HG03521 (cell line): ENCODE data around the gene ZNF570.

Experiments used
- ATAC-seq: cut with Tn5 transposase; IDR thresholded peaks from one replicate; pipeline ENCODE4 v1.9.1; 2021; ENCODE audit warnings: mild to moderate bottlenecking, moderate library complexity; ENCODE audit not compliant: unreplicated experiment

ZNF570 gene

DNA sequence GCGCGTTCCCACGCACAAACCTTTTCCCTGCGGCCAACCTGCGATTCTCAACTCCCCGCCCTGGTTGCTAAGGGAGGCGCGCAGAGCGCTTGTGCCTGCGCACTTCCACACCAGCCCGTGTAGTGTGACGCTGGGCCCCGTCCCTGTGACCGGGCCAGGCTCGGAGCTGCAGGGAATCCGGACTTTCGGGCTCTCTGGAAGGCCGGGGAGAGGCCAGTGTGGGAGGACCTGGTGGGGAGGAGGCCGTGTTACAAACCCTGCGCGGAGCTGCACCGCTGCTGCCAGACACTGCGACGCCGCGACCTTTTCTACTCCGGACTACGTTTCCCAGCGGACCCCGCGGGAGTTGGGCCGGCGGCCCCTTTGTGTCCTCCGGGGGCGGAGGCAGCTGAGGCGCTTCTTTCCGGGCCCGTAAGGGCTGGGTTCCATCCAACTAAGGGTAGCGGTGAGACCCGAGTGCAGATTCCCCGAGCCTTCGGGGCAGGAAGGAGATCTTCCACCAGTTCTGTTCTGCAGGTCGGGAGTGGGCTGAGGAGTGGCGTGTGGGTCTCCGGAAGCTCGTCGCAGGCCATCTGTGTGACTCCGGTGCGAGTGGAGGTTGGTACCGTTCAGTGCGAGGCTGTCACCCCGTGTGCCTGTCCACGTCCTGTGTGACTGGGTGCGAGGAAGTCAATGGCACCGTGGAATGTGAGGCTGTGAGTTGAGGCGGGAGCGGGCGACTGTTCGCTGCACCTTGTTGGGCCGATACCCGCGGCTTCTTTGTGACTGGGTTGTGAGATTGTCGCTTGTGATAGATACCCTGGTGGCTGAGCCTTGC lies at the start of gene ZNF570:
Gene ZNF570 (plus strand): TSS at position 396 of the 817 bp plus-strand sequence. CDS start 999 bp downstream, outside the sequence.
- ATAC-seq: peak; percentile 46

DNA sequence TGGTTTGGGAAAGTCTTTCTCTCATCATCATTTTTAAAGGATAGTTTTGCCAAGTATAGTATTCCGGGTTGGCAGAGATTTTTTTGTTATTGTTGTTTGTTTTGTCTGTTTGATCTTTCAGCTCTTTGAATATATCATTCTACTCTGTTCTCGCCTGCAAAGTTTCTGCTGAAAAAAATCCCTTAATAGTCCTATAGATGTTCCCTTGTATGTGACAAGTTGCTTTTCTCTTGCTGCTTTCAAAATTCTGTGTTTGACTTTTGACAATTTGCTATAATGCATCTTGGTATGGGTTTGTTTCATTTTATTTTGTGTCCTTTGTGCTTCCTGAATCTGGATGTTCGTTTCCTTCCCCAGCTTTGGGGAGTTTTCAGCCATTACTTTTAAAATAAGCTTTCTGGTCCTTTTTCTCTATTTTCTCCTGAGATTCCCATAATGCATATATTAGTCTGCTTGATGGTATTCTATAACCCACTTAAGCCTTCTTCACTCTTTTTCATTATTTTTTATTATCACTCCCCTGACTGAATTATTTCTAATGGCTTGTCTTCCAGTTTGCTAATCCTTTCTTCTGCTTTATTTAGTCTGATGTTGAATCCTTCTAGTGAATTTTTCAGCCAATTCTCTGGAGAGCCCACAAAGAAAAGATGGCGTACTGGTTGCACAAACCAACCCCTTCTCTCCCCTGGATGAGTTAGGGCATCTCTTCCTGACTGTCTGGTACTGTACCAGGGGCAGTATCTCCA lies 16.5 kb upstream of the ZNF570 start:
- ATAC-seq: no peak

DNA sequence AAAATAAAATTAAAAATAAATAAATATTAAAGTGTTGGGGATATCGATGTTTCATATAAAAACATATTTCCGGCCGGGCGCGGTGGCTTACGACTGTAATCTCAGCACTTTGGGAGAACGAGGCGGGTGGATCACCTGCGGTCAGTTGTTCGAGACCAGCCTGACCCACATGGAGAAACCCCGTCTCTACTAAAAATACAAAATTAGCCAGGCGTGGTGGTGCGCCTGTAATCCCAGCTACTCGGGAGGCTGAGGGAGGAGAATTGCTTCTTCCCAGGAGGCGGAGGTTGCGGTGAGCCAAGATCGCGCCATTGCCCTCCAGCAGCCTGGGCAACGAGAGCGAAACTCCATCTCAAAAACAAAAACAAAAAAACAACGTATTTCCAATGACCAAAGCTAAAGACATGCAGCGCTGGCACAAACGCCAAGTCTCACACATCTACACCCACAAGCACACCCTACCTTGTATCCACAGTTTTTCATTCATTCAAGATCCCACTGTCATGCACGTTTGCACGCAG lies 2.8 kb upstream of the ZNF570 start:
- ATAC-seq: no peak

DNA sequence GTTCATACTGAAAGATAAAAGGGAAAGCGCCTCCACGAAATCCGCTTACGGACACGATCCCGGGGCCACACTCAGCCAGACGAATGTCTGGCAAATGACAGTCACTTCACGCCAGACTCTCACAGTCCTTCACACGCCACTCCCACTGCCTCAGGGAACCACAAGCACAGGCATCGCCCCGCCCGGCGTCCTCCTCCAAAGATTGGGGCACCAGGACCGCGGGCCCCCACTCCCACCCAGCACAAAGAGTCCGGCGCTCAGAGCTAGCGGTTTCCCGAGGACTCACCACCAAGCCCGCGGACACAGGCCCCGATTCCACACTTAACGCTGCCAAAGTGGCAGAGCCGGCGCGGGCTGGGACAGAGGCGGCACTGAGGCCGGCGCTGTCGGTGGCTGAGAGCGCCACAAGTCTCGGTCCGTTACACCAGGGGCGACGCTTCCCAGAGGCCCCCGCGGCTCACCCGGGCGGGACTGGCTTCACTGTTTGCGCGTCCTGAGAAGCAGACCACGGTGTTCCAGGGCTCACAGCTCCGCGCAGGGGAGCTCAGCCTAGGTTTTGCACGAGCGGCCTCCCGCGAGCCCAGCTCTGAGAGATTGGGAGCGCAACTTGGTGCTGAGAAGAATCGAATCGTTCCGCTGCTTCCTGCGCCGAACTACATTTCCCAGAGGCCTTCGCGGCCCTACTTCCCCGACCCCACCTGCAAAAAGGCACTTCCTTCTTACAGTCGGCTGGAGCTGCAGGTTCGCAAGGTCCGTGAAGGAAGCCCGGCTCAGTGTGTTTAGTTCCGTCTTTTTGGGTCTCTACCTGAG lies 2.2 kb upstream of the ZNF570 start, which contains the start of gene ZNF569:
Gene ZNF569 (minus strand): TSS at position 647 of the 810 bp plus-strand sequence. CDS start 22,523 bp downstream, outside the sequence.
- ATAC-seq: peak; percentile 66

DNA sequence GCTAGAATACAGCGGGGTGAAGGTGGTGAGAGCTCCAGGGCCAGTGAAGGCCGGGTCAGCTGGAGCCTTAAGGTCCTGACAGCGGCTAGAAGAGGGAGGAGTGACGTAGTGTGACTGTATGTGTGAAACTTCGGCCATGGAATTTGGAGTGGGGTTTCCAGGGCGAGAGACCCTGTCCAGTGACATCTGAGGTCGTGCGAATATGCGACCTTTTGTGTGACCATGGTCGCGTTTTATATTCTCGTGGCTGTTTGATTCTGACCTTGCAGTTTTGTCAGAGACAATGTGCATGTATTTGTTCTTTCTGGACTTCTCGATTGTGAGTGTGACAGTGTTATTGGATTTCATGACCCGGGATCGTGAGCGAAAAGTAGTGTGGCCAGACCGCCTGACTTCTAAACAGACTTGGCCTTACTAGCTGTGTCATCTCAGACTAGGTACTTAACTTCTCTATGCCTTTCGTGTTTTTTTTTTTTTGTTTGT lies 1.5 kb upstream of the ZNF570 start:
- ATAC-seq: no peak

DNA sequence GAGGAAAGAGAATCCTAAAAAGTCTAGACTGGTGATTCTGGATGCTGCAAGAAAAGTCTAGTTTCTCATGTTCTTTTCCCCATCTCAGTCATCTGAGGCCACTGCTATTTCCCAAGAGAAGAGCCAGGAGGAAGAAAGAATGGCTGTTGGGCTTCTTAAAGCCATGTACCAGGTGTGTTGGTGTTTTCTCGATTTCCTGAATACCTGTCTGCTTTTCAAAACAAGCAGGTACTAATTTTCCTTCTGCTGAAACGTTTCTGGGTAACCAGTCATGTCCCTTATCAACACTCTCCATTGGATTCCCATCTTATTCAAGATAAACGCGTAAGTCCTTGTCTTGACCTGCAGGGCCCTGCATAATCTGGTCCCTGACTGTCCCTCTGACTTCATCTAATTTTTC lies 1.1 kb downstream of the ZNF570 start:
- no peak for ATAC-seq

DNA sequence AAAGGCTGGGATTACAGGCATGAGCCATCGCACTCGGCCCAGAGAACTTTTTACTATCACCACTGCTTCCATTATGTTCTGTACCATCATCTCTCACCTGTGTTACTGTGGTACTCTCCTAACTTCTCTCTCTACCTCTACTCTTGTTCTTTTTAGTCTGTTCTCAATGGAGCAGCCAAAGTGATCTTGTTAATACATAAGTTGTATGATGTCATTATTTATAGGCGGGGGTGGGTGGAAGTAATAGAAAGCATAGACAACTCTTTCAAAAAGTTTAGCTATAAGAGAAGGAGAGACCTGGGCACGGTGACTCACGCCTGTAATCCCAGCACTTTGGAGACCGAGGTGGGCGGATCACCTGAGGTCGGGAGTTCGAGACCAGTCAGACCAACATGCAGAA lies 3.0 kb downstream of the ZNF570 start:
- no peak for ATAC-seq

DNA sequence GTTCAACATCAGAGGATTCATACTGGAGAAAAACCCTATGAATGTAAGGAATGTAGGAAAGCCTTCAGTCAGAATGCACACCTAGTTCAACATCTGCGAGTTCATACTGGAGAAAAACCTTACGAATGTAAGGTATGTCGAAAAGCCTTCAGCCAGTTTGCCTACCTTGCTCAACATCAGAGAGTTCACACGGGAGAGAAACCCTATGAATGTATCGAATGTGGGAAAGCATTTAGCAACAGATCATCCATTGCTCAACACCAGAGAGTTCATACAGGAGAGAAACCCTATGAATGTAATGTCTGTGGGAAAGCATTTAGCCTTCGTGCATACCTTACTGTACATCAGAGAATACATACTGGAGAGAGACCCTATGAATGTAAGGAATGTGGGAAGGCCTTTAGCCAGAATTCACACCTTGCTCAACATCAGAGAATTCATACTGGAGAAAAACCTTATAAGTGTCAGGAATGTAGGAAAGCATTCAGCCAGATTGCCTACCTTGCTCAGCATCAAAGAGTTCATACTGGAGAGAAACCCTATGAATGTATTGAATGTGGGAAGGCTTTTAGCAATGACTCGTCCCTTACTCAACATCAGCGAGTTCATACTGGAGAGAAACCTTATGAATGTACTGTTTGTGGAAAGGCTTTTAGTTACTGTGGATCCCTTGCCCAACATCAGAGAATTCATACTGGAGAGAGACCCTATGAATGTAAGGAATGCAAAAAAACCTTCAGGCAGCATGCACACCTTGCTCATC lies 15.4 kb downstream of the ZNF570 start:
- no peak for ATAC-seq

DNA sequence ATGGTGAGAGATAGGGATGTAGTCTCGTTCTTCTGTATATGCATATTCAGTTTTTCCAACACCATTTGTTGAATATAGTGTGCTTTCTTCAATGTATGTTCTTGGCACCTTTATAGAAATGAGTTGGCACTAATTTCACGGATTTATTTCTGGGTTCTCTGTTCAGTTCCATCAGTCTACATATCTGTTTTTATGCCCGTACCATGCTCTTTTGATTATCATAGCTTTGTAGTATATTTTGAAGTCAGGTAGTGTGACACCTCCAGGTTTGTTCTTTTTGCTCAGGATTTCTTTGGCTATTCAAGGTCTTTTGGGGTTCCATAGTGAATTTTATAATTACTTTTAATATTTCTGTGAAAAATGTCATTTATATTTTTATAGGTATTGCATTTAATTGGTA lies 23.1 kb downstream of the ZNF570 start:
- ATAC-seq: no peak

DNA sequence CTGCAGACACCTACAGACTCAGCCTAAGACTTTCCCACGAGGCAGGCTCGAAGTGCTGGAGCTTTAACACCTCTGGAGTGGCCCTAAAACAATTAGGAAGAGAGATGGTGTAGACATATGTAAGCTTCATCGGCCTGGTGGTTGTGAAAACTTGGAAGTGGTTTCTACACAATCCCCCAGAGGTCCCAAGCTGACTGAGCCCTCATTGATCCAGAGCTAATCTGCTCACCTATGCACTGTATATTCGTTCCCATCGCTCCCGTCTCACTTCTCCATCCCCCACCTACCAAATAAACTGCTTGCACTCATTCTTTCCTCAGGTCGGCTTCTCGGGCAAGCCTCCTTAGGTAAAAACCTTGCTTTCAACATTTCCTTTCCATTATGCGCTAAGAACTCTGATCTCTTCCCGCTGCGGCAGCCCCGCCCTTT lies 36.8 kb downstream of the ZNF570 start:
- ATAC-seq: no peak

DNA sequence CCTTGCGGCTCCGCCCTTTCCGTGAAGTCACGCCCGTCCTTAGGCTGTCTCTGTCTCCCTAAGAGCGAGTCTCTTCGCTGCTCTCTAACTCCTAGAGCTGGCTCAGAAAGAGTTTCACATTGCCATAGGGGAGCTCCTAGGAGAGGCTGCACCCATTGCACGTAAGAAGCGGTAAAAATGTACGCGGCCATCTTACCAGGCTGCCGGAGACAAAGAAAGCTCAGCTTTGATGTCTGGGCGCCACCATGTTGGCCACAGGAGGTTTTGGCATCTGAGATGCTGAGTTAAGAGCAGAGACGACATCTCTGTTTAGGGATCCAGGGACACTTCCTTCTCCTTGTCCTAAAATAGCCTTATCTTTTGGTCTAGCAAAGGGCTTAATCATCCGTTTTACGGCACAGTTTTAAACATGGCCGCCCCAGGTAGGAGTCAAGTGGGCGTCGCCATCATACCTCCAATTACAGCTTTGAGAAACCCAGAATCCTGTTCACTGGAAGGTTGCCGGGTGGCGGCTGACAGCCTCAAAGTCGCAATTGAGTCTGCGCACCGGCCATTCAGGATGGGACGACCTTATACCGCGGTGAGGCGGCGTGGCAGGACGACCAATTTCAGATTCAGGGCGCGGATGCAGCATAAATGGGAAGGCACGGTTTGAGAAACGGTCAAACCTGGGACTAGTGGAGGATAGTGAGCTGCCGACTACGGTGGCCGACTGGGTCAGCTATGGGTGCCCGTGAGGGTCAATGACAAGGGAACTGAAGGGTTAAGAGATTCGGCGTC lies 37.4 kb downstream of the ZNF570 start, which contains the start of gene ZNF793:
Gene ZNF793 (plus strand): TSS at position 553 of the 780 bp plus-strand sequence. CDS start 16,501 bp downstream, outside the sequence.
- no peak for ATAC-seq

DNA sequence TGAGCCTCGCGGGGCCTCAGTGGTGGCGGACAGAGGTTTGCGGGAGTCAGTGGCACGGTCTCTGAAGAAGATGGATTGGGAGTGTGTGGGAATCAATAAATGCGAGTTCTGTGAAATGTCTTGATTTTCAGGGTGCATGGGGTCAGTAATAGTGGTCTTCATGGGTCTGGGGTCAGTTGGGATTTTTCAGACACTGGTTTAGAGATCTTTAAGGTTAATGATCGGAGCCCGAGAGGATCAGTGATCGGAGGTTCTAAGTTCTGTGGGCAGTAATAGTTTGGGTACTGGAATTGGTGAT lies 38.0 kb downstream of the ZNF570 start:
- no peak for ATAC-seq

DNA sequence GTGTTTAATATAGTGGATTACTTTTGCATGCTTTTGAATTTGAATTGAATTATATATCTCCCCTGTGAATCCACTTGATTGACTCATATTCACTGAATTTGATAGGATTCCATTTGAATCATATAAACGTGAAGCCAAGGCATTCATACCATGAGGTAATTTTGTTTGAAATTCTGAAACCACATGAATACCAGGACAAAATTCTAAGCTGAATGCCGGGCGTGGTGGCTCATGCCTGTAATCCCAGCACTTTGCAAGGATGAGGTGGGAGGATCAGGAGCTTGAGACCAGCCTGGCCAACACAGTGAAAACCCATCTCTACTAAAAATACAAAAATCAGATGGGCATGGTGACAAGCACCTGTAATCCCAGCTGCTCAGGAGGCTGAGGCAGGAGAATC lies 42.0 kb downstream of the ZNF570 start:
- no peak for ATAC-seq

DNA sequence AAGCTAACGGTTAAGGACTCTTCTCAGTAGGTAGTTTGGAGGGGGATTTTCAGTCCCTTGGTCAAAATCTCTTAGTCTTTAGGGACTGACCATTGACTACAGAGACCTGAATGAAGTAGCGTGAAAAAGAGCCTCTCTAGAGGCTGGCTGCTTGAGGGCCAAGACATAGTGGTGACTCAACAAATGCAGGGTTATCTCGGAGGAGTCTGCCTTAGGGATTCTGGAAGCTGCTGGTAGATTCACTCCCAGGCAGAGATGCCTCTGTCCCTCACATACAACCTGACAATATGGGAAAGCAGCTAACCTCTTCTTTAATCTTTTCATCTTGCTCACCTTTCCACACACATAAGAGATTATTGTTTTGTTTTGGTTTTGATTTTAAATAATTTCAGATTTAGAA lies 42.7 kb downstream of the ZNF570 start:
- ATAC-seq: no peak

DNA sequence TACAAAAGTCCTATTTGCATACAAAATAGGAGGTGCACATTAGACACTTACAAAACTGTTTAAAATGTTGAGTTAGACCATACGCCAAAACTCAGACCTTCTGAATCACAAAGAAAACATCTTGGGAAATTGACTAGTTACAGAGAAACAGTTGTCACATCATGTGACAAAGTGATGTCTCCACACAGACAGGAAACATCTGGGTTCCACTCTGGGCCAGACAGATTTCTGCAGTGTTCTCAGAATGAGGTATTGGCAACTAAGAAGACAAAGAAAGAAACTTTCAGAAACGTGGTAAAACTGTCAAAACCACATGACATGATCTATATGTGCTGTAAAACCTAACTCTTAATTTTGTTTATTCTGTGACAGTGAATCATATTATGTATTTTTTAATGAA lies 44.2 kb downstream of the ZNF570 start:
- ATAC-seq: no peak

DNA sequence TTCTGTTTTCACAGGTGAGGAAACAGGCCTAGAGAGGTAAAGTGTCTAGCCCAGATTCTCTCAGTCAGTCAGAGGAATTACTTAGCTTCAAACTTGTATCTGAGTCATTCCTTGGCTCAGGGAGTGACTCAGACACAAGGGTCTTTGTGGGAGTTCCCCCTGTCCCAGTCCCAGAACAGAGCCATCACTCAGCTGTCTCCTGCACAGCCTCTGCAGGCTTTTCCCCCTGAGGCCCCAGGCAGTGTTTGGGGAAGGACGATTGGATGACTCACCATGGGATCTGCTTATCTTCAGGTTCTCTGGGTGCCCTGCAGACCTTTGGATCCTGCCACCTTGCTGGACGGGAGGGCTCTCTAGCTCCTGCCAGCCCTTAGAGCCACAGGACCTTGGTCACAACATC lies 50.7 kb downstream of the ZNF570 start:
- ATAC-seq: no peak

DNA sequence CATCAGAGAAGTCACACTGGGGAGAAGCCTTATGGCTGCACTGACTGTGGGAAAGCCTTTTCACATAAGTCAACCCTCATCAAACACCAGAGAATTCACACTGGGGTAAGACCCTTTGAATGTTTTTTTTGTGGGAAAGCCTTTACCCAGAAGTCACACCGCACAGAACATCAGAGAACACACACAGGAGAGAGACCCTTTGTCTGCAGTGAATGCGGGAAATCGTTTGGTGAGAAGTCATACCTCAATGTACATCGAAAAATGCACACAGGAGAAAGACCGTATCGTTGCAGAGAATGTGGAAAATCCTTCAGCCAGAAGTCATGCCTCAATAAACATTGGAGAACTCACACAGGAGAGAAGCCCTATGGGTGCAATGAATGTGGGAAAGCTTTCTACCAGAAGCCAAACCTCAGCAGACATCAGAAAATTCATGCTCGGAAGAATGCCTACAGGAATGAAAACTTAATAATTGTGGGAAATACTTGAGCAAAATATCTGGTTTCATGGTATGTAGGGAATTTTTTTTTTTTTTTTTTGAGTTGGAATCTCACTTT lies 68.3 kb downstream of the ZNF570 start:
- ATAC-seq: no peak
